ENCODE data around the gene ATP8A2.

DNA sequence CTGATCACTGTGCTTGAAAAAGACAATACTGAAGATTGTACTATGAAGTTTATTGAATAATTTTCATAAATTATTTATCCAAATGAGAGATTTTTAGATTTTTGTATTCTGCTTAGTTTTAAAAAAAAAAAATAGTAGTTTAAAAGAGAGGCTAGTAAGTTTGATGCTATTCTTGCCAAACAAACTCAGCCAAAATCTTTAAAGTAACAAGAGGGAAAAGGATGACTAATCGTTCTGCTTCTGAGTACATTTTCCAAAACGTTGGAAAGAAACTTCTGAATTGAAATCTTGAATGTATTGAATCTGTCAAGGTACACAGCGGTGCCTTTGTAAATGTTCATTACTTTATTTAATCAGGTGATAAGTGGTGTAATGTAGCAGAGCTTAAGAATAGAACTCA lies 35.9 kb upstream of the ATP8A2 start:
- TF ChIP-seq SMC3 (IDR thresholded peaks at IDR 0.05; ENCODE audit: low read depth, low read length) = no peak
- no peak for TF ChIP-seq POLR2A (IDR thresholded peaks at IDR 0.05; ENCODE audit: low read depth, low read length)
- TF ChIP-seq, protein P1, sequence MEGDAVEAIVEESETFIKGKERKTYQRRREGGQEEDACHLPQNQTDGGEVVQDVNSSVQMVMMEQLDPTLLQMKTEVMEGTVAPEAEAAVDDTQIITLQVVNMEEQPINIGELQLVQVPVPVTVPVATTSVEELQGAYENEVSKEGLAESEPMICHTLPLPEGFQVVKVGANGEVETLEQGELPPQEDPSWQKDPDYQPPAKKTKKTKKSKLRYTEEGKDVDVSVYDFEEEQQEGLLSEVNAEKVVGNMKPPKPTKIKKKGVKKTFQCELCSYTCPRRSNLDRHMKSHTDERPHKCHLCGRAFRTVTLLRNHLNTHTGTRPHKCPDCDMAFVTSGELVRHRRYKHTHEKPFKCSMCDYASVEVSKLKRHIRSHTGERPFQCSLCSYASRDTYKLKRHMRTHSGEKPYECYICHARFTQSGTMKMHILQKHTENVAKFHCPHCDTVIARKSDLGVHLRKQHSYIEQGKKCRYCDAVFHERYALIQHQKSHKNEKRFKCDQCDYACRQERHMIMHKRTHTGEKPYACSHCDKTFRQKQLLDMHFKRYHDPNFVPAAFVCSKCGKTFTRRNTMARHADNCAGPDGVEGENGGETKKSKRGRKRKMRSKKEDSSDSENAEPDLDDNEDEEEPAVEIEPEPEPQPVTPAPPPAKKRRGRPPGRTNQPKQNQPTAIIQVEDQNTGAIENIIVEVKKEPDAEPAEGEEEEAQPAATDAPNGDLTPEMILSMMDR (conservative IDR thresholded peaks at IDR 0.05; ENCODE audit: low read depth, low read length) = no peak
- no peak for TF ChIP-seq MAFK (IDR thresholded peaks at IDR 0.05; ENCODE audit: low read depth, low read length)
